ENCODE data around the gene BRD9.
"Not testable (repeated sequence)": the region's sequence is repeated elsewhere in the genome, so short reads cannot be mapped to it uniquely, and the experiment has no call there.

BRD9 gene

GRCh38 chr5:843371-843770 lies 49.2 kb downstream of the BRD9 start:
- DNase-seq, result not testable (repeated sequence)

- DNase-seq, result not testable (repeated sequence)
Measured at GRCh38 chr5:842402-843221, 50.0 kb downstream of the BRD9 start.

- DNase-seq, result not testable (repeated sequence)
Measured at GRCh38 chr5:841531-842401, 50.8 kb downstream of the BRD9 start.

GRCh38 chr5:840974-841435 lies 51.6 kb downstream of the BRD9 start:
- DNase-seq, result not testable (repeated sequence)

- DNase-seq, result not testable (repeated sequence)
Measured at GRCh38 chr5:840118-840973, 52.3 kb downstream of the BRD9 start.

- not testable (repeated sequence) for DNase-seq
Measured at GRCh38 chr5:838431-838851, 54.2 kb downstream of the BRD9 start.

- DNase-seq, result not testable (repeated sequence)
Measured at GRCh38 chr5:837621-838121, 54.9 kb downstream of the BRD9 start.

GRCh38 chr5:835933-836612 lies 56.5 kb downstream of the BRD9 start:
- DNase-seq, result peak in 1 of 2 donors; percentile 12

- peak in 1 of 2 donors; percentile 11 for DNase-seq
Measured at GRCh38 chr5:834013-834412, 58.6 kb downstream of the BRD9 start.

GRCh38 chr5:828194-828593 lies 64.4 kb downstream of the BRD9 start:
- not testable (repeated sequence) for DNase-seq

- DNase-seq, result not testable (repeated sequence)
Measured at GRCh38 chr5:825544-825943, 67.1 kb downstream of the BRD9 start.

GRCh38 chr5:821504-821903 lies 71.1 kb downstream of the BRD9 start:
- no peak for DNase-seq

- no peak for DNase-seq
Measured at GRCh38 chr5:820245-820644, 72.4 kb downstream of the BRD9 start.

GRCh38 chr5:819078-819477 lies 73.5 kb downstream of the BRD9 start:
- DNase-seq, result no peak

- DNase-seq, result no peak
Measured at GRCh38 chr5:816176-816575, 76.4 kb downstream of the BRD9 start.

- DNase-seq, result no peak
Measured at GRCh38 chr5:815449-815848, 77.2 kb downstream of the BRD9 start.

Measured in stimulated activated CD4-positive, alpha-beta T cell treated with anti-CD3 and anti-CD28 coated beads, Interleukin-2, amount 100 ng/mL, for 24 hours (primary cell).